ENCODE measurements around the gene EXOC3. TPM values are rescaled to one million over a fixed set of nuclear protein-coding genes. Genes with fewer than 3 reads are reported as not detected.

The EXOC3 gene
- total and polyA plus RNA-seq, 2 of the 8 experiments (the other 6 are each of a cell fraction or from before 2014, with no cell fraction given), result 14.4 to 30.0 TPM

DNA sequence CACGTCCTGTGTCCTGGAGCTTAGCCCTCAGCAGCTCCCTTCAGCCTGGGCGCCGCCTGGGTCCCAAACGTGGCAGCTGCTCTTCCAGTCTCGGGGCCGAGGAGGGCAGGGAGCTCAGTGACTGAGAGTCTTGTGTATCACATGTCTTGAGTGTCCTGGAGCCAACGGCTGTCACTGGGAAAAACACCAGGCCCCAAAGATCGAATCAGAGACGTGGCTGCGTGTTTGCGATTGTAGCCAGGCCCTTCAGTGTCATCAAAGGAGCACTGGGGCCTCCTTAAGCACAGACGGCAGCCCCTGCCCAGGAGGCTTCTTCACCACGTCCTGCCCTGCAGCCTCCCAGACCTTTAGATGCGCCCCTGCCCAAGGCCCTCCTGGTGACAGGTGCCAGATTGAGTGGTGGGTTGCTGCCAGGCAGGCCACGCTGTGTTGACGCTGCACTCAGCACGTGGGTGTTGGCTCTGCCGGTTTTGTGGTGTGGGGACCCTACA lies 5.7 kb upstream of the EXOC3 start:
- Histone ChIP-seq H2BK12ac (ENCODE audit: low read depth, low read length) (no peak overlapping the region; the same call in 1 of the 2 replicates), H2BK20ac (ENCODE audit: low read length) (no peak overlapping the region), H2AFZ (ENCODE audit: low read length) (no peak overlapping the region), H2BK120ac (replicated peaks; ENCODE audit: low read depth, low read length) (no peak overlapping the region), H3K23me2 (ENCODE audit: low read depth, low read length) (peaks cover 3% of the 10 kb centered on the region; the same call in 1 of the 2 replicates), H3K4me2 (ENCODE audit: insufficient read depth in 1 of 2, low read depth in 2 of 2, low read length in 2 of 2) (no peak overlapping the region), H3K56ac (replicated peaks; ENCODE audit: insufficient read length, low read depth, low read length) (no peak overlapping the region), H3K27me3 (replicated peaks in 1 of 4; ENCODE audit: control insufficient read depth in 3 of 4, extremely low read depth in 1 of 4, insufficient read depth in 3 of 4, low read length in 3 of 4) (no peaks in the 10 kb centered on the region), H3K4me1 (replicated peaks in 1 of 4; ENCODE audit: control insufficient read depth in 3 of 4, insufficient read depth in 4 of 4, low read length in 3 of 4) (peaks cover 0 to 3% (median 2%) of the 10 kb centered on the region in 4 experiments; a peak in 4 of 7 replicates), H4K5ac (ENCODE audit: insufficient read length, low read depth, low read length) (no peak overlapping the region), H2BK15ac (ENCODE audit: low read length) (no peak overlapping the region), H4K8ac (ENCODE audit: extremely low read depth, insufficient read depth, low read length) (no peak overlapping the region), H3K4me3 (ENCODE audit: extremely low read depth in 1 of 4, insufficient read depth in 2 of 4, low read depth in 3 of 4, low read length in 4 of 4) (no peak overlapping the region), H3K4ac (replicated peaks; ENCODE audit: insufficient read length, low read depth, low read length) (no peak overlapping the region), H3K79me1 (ENCODE audit: low read depth, low read length) (no peaks in the 10 kb centered on the region), H2BK5ac (ENCODE audit: low read depth, low read length) (no peak overlapping the region), H4K91ac (replicated peaks; ENCODE audit: insufficient read length, low read length) (no peak overlapping the region), H3K14ac (ENCODE audit: insufficient read length) (no peak overlapping the region), H3K9ac (replicated peaks in 1 of 4; ENCODE audit: extremely low read depth in 1 of 4, low read depth in 3 of 4, low read length in 3 of 4) (no peak overlapping the region), H3K9me3 (ENCODE audit: insufficient read depth in 2 of 2, low read depth in 1 of 2, low read length in 1 of 2) (no peaks in the 10 kb centered on the region), H4K20me1 (replicated peaks in 1 of 2; ENCODE audit: control insufficient read depth in 1 of 2, insufficient read depth in 2 of 2, low read length in 2 of 2) (peaks cover 0 to 5% of the 10 kb centered on the region in 2 experiments), H3K36me3 (ENCODE audit: control insufficient read depth in 2 of 4, insufficient read depth in 4 of 4, low read length in 3 of 4) (no peaks in the 10 kb centered on the region), H3K18ac (ENCODE audit: extremely low read depth, low read length) (no peak overlapping the region), H3K79me2 (ENCODE audit: control insufficient read depth in 1 of 2, insufficient read depth in 2 of 2, low read length in 2 of 2) (no peaks in the 10 kb centered on the region), H3K27ac (ENCODE audit: low read depth, low read length) (no peak overlapping the region), H3K23ac (ENCODE audit: insufficient read length) (no peak overlapping the region), H2AK5ac (ENCODE audit: low read depth, low read length) (no peak overlapping the region)
- 87% methylated on average over 15 of the region's 18 CpGs; no CpG with 5 or more reads in 1 of the 2 experiments for WGBS, 2 experiments (ENCODE audit: extremely low coverage in 1 of 2, insufficient coverage in 1 of 2, insufficient read length in 1 of 2, insufficient replicate concordance in 2 of 2, low coverage in 1 of 2, low lambda C conversion rate in 2 of 2, missing lambda C conversion rate in 1 of 2)
- FAIRE-seq, result no peak
- ChIA-PET POLR2A (ENCODE audit: partially characterized antibody) (interaction anchor here (1.0 kb wide), 1 partner anchor 9 kb away, joined by 4 read pairs; no protein-coding TSS in a partner anchor), CTCF (ENCODE audit: partially characterized antibody) (interaction anchor here (0.8 to 3.1 kb wide), 18 partner anchors 9 to 249 kb away, joined by 3 to 16 read pairs (median 4); partner anchors contain the start of gene AHRR)
- TF ChIP-seq BCL11A (IDR thresholded peaks at IDR 0.05; ENCODE audit: low read depth in 2 of 2, low read length in 2 of 2) (no peak), CREB1 (IDR thresholded peaks at IDR 0.05) (no peak), KDM1A (IDR thresholded peaks at IDR 0.05; ENCODE audit: borderline replicate concordance, low read length) (no peak)
- DNase-seq (ENCODE audit: low read depth in 1 of 2, low spot score in 2 of 2), result no peak
